ENCODE measurements around the gene INTS7. TPM values are rescaled to one million over a fixed set of nuclear protein-coding genes. Genes with fewer than 3 reads are reported as not detected.
A peak's percentile ranks its signal among the peaks of the same experiment; 100 is the strongest.

INTS7 gene
- total RNA-seq, 2 donors from 2014 or later: 11.0 to 18.5 TPM

DNA sequence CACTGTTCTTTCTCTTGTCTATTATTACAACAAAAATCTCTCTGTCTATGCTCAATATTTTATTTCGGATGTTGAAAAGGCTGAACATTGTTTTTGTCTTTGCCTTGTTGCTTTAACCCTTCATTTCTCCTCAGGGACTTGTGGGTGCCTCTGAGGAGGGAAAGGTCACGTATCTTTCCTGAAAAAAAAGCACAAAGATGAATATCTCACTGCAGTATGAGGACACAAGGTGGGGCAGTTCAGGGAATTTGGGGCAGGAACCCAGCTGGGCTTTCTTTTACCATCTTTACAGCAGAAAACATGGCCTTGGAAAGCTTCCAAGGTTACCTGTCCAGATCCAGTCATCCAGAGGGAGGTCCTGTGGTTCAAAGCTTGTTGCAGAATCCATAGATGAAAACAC is 105.7 kb downstream of the INTS7 start:
- no peak for TF ChIP-seq CTCF (IDR thresholded peaks at IDR 0.05)
- peaks cover 10% of the 10 kb centered on the region for H3K4me1 ChIP-seq
- no peak overlapping the region for H3K4me3 ChIP-seq
- intact Hi-C loops (cut with DNase I): no loop called here
- H3K9ac ChIP-seq (ENCODE audit: low read depth in 2 of 2, low read length in 2 of 2): peak overlapping the region in 1 of 2 donors; percentile 55
- H3K36me3 ChIP-seq: no peaks in the 10 kb centered on the region
- H3K27ac ChIP-seq: peak overlapping the region; percentile 80
- no peaks in the 10 kb centered on the region for H3K27me3 ChIP-seq
- H3K9me3 ChIP-seq: no peaks in the 10 kb centered on the region
- DNase-seq: no peak

- Histone ChIP-seq H3K27me3 (no peaks in the 10 kb centered on the region), H3K9me3 (no peaks in the 10 kb centered on the region), H3K9ac (ENCODE audit: low read depth in 2 of 2, low read length in 2 of 2) (peak overlapping the region in 1 of 2 donors; percentile 55), H3K4me1 (peaks cover 10% of the 10 kb centered on the region), H3K27ac (peak overlapping the region; percentile 80), H3K36me3 (no peaks in the 10 kb centered on the region), H3K4me3 (no peak overlapping the region)
- DNase-seq: peak; percentile 84
- no peak for TF ChIP-seq CTCF (IDR thresholded peaks at IDR 0.05)
- intact Hi-C loops (cut with DNase I): no loop called here
These were observed 106.2 kb downstream of the INTS7 start for GRCh38 chr1:211928993-211929637.

DNA sequence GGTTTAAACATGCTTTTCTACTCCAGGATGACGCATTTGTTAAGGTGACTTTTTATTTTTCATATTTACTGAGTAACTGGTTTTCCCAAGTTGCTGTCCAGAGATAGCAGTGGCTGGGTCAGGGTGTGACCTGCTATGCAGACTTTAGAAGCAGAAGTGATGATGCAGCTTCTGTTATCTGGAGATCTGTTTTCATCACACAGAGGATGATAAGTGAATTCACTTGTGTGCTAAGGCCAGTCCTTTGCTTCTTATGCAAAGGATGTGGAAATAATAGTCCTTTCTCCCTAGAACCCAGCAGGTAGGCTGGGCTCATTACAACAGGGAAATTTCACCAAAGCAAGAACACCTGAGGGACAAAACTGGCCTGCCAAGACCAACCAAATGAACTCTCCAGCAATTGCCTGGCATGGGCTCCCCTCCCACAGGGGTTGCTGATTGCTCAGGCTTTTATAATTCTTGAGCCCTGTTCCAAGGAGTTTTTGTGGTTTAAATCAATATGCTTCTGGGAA is 107.0 kb downstream of the INTS7 start:
- intact Hi-C loops (cut with DNase I): no loop called here
- Histone ChIP-seq H3K27ac (peak overlapping the region; percentile 80), H3K4me1 (peaks cover 10% of the 10 kb centered on the region), H3K9me3 (no peaks in the 10 kb centered on the region), H3K4me3 (no peak overlapping the region), H3K27me3 (no peaks in the 10 kb centered on the region), H3K9ac (ENCODE audit: low read depth in 2 of 2, low read length in 2 of 2) (no peak overlapping the region), H3K36me3 (no peaks in the 10 kb centered on the region)
- peak; percentile 49 for DNase-seq
- TF ChIP-seq CTCF (IDR thresholded peaks at IDR 0.05): no peak

DNA sequence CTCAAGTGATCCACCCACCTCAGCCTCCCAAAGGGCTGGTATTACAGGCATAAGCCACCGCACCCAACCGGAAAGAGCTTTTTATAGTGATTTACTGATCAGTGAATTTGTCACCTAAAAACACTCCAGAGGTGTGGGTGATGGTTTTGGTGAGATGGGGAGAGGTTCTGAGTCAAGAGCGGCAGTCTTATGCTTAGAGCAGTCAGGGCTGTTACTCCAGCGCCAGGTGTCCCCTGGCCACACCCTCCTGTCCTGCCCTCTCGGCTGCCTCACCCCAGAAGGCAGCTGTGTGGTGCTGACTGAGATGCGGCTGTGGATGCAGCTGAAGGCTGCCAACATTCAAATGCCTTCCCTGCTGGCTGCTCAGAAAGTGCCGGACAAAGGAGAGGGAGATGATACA is 110.3 kb downstream of the INTS7 start:
- Histone ChIP-seq H3K4me3 (no peak overlapping the region), H3K36me3 (no peaks in the 10 kb centered on the region), H3K27me3 (no peaks in the 10 kb centered on the region), H3K9ac (ENCODE audit: low read depth in 2 of 2, low read length in 2 of 2) (no peak overlapping the region), H3K4me1 (peaks cover 13% of the 10 kb centered on the region), H3K9me3 (no peaks in the 10 kb centered on the region), H3K27ac (no peak overlapping the region)
- TF ChIP-seq CTCF (IDR thresholded peaks at IDR 0.05): no peak
- intact Hi-C loops (cut with DNase I): no loop called here
- peak; percentile 77 for DNase-seq

DNA sequence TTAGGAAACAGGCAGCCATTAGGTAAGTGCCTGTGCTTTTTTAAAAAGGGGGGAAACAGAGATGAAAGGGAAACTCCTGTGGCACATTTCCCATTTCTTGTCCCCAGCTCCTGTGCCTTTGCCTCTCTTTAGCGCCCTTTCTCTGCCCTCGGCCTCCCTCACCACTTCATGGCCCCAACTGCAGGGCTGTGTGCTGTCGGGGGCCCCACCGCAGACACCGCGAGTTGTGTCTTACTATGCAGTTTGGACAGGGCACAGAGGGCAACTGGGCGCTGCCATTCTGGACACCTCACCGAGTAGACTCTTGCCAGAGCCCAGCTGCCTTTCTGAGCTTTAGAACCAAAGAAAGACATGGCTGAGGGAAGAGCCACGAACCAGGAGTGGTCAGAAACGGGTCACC is 111.1 kb downstream of the INTS7 start:
- intact Hi-C loops (cut with DNase I): no loop called here
- Histone ChIP-seq H3K4me3 (no peak overlapping the region), H3K9me3 (no peaks in the 10 kb centered on the region), H3K36me3 (no peaks in the 10 kb centered on the region), H3K27ac (no peak overlapping the region), H3K4me1 (peaks cover 9% of the 10 kb centered on the region), H3K27me3 (no peaks in the 10 kb centered on the region), H3K9ac (ENCODE audit: low read depth in 2 of 2, low read length in 2 of 2) (no peak overlapping the region)
- DNase-seq: no peak
- TF ChIP-seq CTCF (IDR thresholded peaks at IDR 0.05): no peak

Data from colonic mucosa (tissue), 4 donors.